HepG2 (cell line): ENCODE results near the gene ZBTB1. TPM values are rescaled to one million over a fixed set of nuclear protein-coding genes. Genes with fewer than 3 reads are reported as not detected.

Experiments used
- ATRX ChIP-seq: sonication (generic); formaldehyde crosslinking; IDR thresholded peaks from 2 replicates; pipeline ENCODE4 v1.4.0; 2020; ENCODE audit warnings: missing genetic modification reagents, borderline replicate concordance
- CERS6 ChIP-seq: sonication (generic); formaldehyde crosslinking; IDR thresholded peaks from 2 replicates; pipeline ENCODE4 v1.5.0; 2020; ENCODE audit warnings: missing genetic modification reagents
- CHD2 ChIP-seq: IDR thresholded peaks from 2 replicates; pipeline ENCODE4 v1.6.1; 2011; ENCODE audit warnings: low read depth, low read length, improper control_type of control experiment
- CREM ChIP-seq, 2 experiments: sonication (generic) in 1 of 2; formaldehyde crosslinking in 1 of 2; IDR thresholded peaks; 2 replicates each; pipeline versions ENCODE4 v1.4.0 to v1.6.1; 2016 to 2020; ENCODE audit warnings: antibody characterized with exemption in 1 of 2, mild to moderate bottlenecking in 1 of 2, missing genetic modification reagents in 1 of 2
- DBP ChIP-seq: sonication (generic); formaldehyde crosslinking; IDR thresholded peaks from 2 replicates; pipeline ENCODE4 v1.4.0; 2020; ENCODE audit warnings: missing genetic modification reagents; ENCODE audit errors: not compliant biosample characterization
- HOXD1 ChIP-seq: sonication (generic); formaldehyde crosslinking; IDR thresholded peaks from 2 replicates; pipeline ENCODE4 v1.5.0; 2020; ENCODE audit warnings: missing genetic modification reagents
- MIXL1 ChIP-seq: IDR thresholded peaks from 2 replicates; pipeline ENCODE4 v1.6.1; 2016
- PAWR ChIP-seq: sonication (generic); formaldehyde crosslinking; IDR thresholded peaks from 2 replicates; pipeline ENCODE4 v1.4.0; 2020; ENCODE audit warnings: missing genetic modification reagents, mild to moderate bottlenecking, borderline replicate concordance
- RERE ChIP-seq: IDR thresholded peaks from 2 replicates; pipeline ENCODE4 v1.6.1; 2016; ENCODE audit warnings: low read depth, missing genetic modification reagents, missing compliant biosample characterization
- SAP130 ChIP-seq: IDR thresholded peaks from 2 replicates; pipeline ENCODE4 v1.6.1; 2016; ENCODE audit warnings: low read depth
- SNAI1 ChIP-seq: sonication (generic); formaldehyde crosslinking; IDR thresholded peaks from 2 replicates; pipeline ENCODE4 v1.5.0; 2020; ENCODE audit warnings: mild to moderate bottlenecking, missing genetic modification reagents, borderline replicate concordance
- TFDP1 ChIP-seq: IDR thresholded peaks from 2 replicates; pipeline ENCODE4 v1.6.1; 2016; ENCODE audit warnings: missing compliant biosample characterization, missing genetic modification reagents, borderline replicate concordance
- YY1 ChIP-seq: IDR thresholded peaks from 2 replicates; pipeline ENCODE4 v1.6.1; 2011; ENCODE audit warnings: low read length, low read depth, moderate library complexity, mild to moderate bottlenecking; ENCODE audit not compliant: insufficient read depth, insufficient replicate concordance
- ZNF281 ChIP-seq: sonication (generic); formaldehyde crosslinking; IDR thresholded peaks from 2 replicates; pipeline ENCODE4 v1.4.0; 2020; ENCODE audit warnings: missing genetic modification reagents, borderline replicate concordance
- ZNF33A ChIP-seq: sonication (generic); formaldehyde crosslinking; IDR thresholded peaks from 2 replicates; pipeline ENCODE4 v1.5.1; 2020; ENCODE audit warnings: missing genetic modification reagents, mild to moderate bottlenecking, moderate library complexity, borderline replicate concordance
- ZNF570 ChIP-seq: sonication (generic); formaldehyde crosslinking; IDR thresholded peaks from 2 replicates; pipeline ENCODE4 v1.4.0; 2020; ENCODE audit warnings: mild to moderate bottlenecking, missing genetic modification reagents, borderline replicate concordance
- polyA plus RNA-seq, 8 experiments: library from polyadenylated mRNA; depleted of rRNA in 3 of 8; stranded (reverse) in 7 of 8; unstranded in 1 of 8; fragments of >200 nt; fragmentation: Illumina TruSeq in 4 of 8; extraction: Trizol in 4 of 8; gene quantifications; 2 replicates each; pipeline versions ENCODE4 v1.2.1 to v1.2.3, GENCODE V29; 2011 to 2016; ENCODE audit warnings: low read depth in 4 of 8, missing spikeins in 1 of 8, mixed read lengths in 1 of 8; ENCODE audit not compliant: insufficient read depth in 1 of 8
- total RNA-seq, 5 experiments: library from RNA; depleted of rRNA; stranded (reverse); fragments of >200 nt; fragmentation: Illumina TruSeq; extraction: Trizol; gene quantifications; 2 replicates each; pipeline ENCODE4 v1.2.3, GENCODE V29; 2016; ENCODE audit warnings: low read depth in 1 of 5

Gene ZBTB1
- total and polyA plus RNA-seq, 2 of the 13 experiments (the other 11 are each of a cell fraction or from before 2014, with no cell fraction given): 18.8 to 22.6 TPM

- TF ChIP-seq ZNF281 (CRISPR knock-in tag): no peak
- no peak for TF ChIP-seq CHD2
- no peak for TF ChIP-seq MIXL1 (CRISPR knock-in tag)
- TF ChIP-seq PAWR (CRISPR knock-in tag): no peak
- no peak for TF ChIP-seq ZNF570 (CRISPR knock-in tag)
- no peak for TF ChIP-seq RERE (CRISPR knock-in tag)
- TF ChIP-seq CERS6: no peak
- no peak for TF ChIP-seq CREM (IDR thresholded peaks at IDR 0.05)
- TF ChIP-seq CREM (CRISPR knock-in tag; IDR thresholded peaks at IDR 0.05): no peak
- TF ChIP-seq DBP (CRISPR knock-in tag): no peak
- no peak for TF ChIP-seq SNAI1 (CRISPR knock-in tag)
- no peak for TF ChIP-seq ATRX (CRISPR knock-in tag)
- TF ChIP-seq YY1: peak; percentile 21
- TF ChIP-seq SAP130 (CRISPR knock-in tag): no peak
- TF ChIP-seq ZNF33A: no peak
- no peak for TF ChIP-seq HOXD1 (CRISPR knock-in tag)
- TF ChIP-seq TFDP1 (CRISPR knock-in tag): peak; percentile 23; the same call in 1 of the 2 replicates
Observed at GRCh38 chr14:64509036-64509435, 4.5 kb downstream of the ZBTB1 start (continued).
